NCI-H1436 (cell line): ENCODE measurements around the gene DSC3.
"Not testable (repeated sequence)": the region's sequence is repeated elsewhere in the genome, so short reads cannot be mapped to it uniquely, and the experiment has no call there.

Experiments
- DNase-seq: peaks from one replicate; lab custom pipeline; 2025; lab: John Stamatoyannopoulos, UW

The DSC3 gene

GRCh38 chr18:31041271-31042083 lies 1.1 kb downstream of the DSC3 start:
- DNase-seq, result no peak

- no peak for DNase-seq
These were observed 1.8 kb downstream of the DSC3 start for GRCh38 chr18:31040686-31041270.

GRCh38 chr18:31039426-31039825 lies 3.1 kb downstream of the DSC3 start:
- no peak for DNase-seq

GRCh38 chr18:31037686-31038085 lies 4.9 kb downstream of the DSC3 start:
- DNase-seq, result not testable (repeated sequence)

GRCh38 chr18:31034541-31034940 lies 8.0 kb downstream of the DSC3 start:
- DNase-seq, result no peak

- no peak for DNase-seq
These were observed 11.8 kb downstream of the DSC3 start for GRCh38 chr18:31030574-31031278.

GRCh38 chr18:31015715-31016434 lies 26.7 kb downstream of the DSC3 start:
- DNase-seq, result no peak

- not testable (repeated sequence) for DNase-seq
These were observed 31.1 kb downstream of the DSC3 start for GRCh38 chr18:31011455-31011854.

GRCh38 chr18:31010601-31011000 lies 31.9 kb downstream of the DSC3 start:
- no peak for DNase-seq

- no peak for DNase-seq
These were observed 42.5 kb downstream of the DSC3 start for GRCh38 chr18:30999887-31000628.

- no peak for DNase-seq
These were observed 43.4 kb downstream of the DSC3 start for GRCh38 chr18:30999186-30999585.

- DNase-seq, result no peak
These were observed 45.3 kb downstream of the DSC3 start for GRCh38 chr18:30997223-30997622.

- DNase-seq, result no peak
These were observed 50.3 kb downstream of the DSC3 start for GRCh38 chr18:30992231-30992630.

- no peak for DNase-seq
These were observed 51.1 kb downstream of the DSC3 start for GRCh38 chr18:30991397-30991796.

GRCh38 chr18:30989141-30989540 lies 53.4 kb downstream of the DSC3 start:
- no peak for DNase-seq

GRCh38 chr18:30988440-30988839 lies 54.1 kb downstream of the DSC3 start:
- DNase-seq, result no peak

GRCh38 chr18:30987467-30988241 lies 54.9 kb downstream of the DSC3 start:
- DNase-seq, result no peak

GRCh38 chr18:30985753-30986152 lies 56.8 kb downstream of the DSC3 start:
- DNase-seq, result no peak

GRCh38 chr18:30982285-30982992 lies 60.1 kb downstream of the DSC3 start:
- DNase-seq, result no peak

GRCh38 chr18:30978091-30978490 lies 64.5 kb downstream of the DSC3 start:
- not testable (repeated sequence) for DNase-seq
